VCaP (cell line): ENCODE results near the gene MAGI1.

Experiments
- H3K27ac ChIP-seq: fragments of 450-650 bp; 2 replicates; pipeline ENCODE4 v1.5.1; 2017
- CTCF ChIP-seq: fragments of 450-650 bp; conservative IDR thresholded peaks from 2 replicates; pipeline ENCODE4 v1.5.1; 2017; ENCODE audit warnings: mild to moderate bottlenecking, moderate library complexity

MAGI1 gene

GRCh38 chr3:65665915-65666314 is 372.8 kb downstream of the MAGI1 start:
- no peak overlapping the region for H3K27ac ChIP-seq
- TF ChIP-seq CTCF: no peak

GRCh38 chr3:65664931-65665330 is 373.8 kb downstream of the MAGI1 start:
- no peak for TF ChIP-seq CTCF
- no peak overlapping the region for H3K27ac ChIP-seq

GRCh38 chr3:65664446-65664845 is 374.3 kb downstream of the MAGI1 start:
- no peak for TF ChIP-seq CTCF

GRCh38 chr3:65662095-65662494 is 376.6 kb downstream of the MAGI1 start:
- TF ChIP-seq CTCF: no peak
- no peak overlapping the region for H3K27ac ChIP-seq

More at GRCh38 chr3:65664446-65664845, 374.3 kb downstream of the MAGI1 start:
- no peak overlapping the region for H3K27ac ChIP-seq

- no peak for TF ChIP-seq CTCF
- no peak overlapping the region for H3K27ac ChIP-seq
Measured at GRCh38 chr3:65660000-65660598, 378.6 kb downstream of the MAGI1 start.

- TF ChIP-seq CTCF: no peak
- no peak overlapping the region for H3K27ac ChIP-seq
Measured at GRCh38 chr3:65659396-65659795, 379.3 kb downstream of the MAGI1 start.

- no peak overlapping the region for H3K27ac ChIP-seq
- no peak for TF ChIP-seq CTCF
Measured at GRCh38 chr3:65658401-65658800, 380.3 kb downstream of the MAGI1 start.

- H3K27ac ChIP-seq: no peak overlapping the region
- TF ChIP-seq CTCF: no peak
Measured at GRCh38 chr3:65655061-65655460, 383.7 kb downstream of the MAGI1 start.
